Panc1 (cell line): Measurements from ENCODE around the gene ADGRB3. TPM values are rescaled to one million over a fixed set of nuclear protein-coding genes. Genes with fewer than 3 reads are reported as not detected.

Source experiments
- ATAC-seq: fragments of 200-7000 bp; cut with Tn5 transposase; 2 replicates; pipeline ENCODE4 v1.9.1; 2020; ENCODE audit warnings: mild to moderate bottlenecking, moderate library complexity
- BruUV-seq: library from RNA; stranded (reverse); fragments of 400-500 nt; replicated peaks from 2 replicates; lab custom pipeline; 2021; lab: Mats Ljungman, UMichigan
- CTCF ChIA-PET: fragments of 300-600 bp; sonication (Branson Sonifier 250); formaldehyde crosslinking; loops from one replicate; lab custom pipeline; 2022; ENCODE audit warnings: antibody characterized with exemption; lab: Charles Lee
- POLR2A ChIA-PET: fragments of 300-600 bp; sonication (Branson Sonifier 250); formaldehyde crosslinking; loops from one replicate; lab custom pipeline; 2022; ENCODE audit warnings: antibody characterized with exemption; lab: Charles Lee
- DNase-seq: peaks from one replicate; pipeline ENCODE4 v3.0.0-alpha.2; 2010; ENCODE audit warnings: low read depth, low spot score
- H3K27ac ChIP-seq: 2 replicates; pipeline ENCODE4 v1.5.1; 2011; ENCODE audit warnings: mild to moderate bottlenecking, low read length, inconsistent platforms
- H3K27me3 ChIP-seq: fragments of 200-500 bp; sonication (Bioruptor generic); 2 replicates; pipeline ENCODE4 v1.6.0; 2014; ENCODE audit warnings: low read length, inconsistent platforms; ENCODE audit not compliant: control insufficient read depth, insufficient read depth
- H3K36me3 ChIP-seq: fragments of 200-500 bp; sonication (Bioruptor generic); 2 replicates; pipeline ENCODE4 v1.5.1; 2014; ENCODE audit warnings: inconsistent platforms, mild to moderate bottlenecking, low read length, moderate library complexity; ENCODE audit not compliant: control insufficient read depth, insufficient read depth
- H3K4me1 ChIP-seq: 2 replicates; pipeline ENCODE4 v1.5.1; 2011; ENCODE audit warnings: inconsistent platforms, mild to moderate bottlenecking, low read length, moderate library complexity; ENCODE audit not compliant: control insufficient read depth, insufficient read depth
- H3K4me3 ChIP-seq, 2 experiments: 2 replicates each; pipeline ENCODE4 v1.5.1; 2011 to 2012; ENCODE audit warnings: low read depth in 2 of 2, low read length in 2 of 2, mild to moderate bottlenecking in 2 of 2, inconsistent platforms in 1 of 2, moderate library complexity in 1 of 2
- H3K9me3 ChIP-seq: fragments of 200-500 bp; sonication (Bioruptor generic); 2 replicates; pipeline ENCODE4 v1.5.1; 2014; ENCODE audit warnings: low read depth, mild to moderate bottlenecking, inconsistent platforms, low read length, moderate library complexity; ENCODE audit not compliant: control insufficient read depth, insufficient read depth
- POLR2AphosphoS5 ChIP-seq: IDR thresholded peaks from 2 replicates; pipeline ENCODE4 v1.6.1; 2012; ENCODE audit warnings: mild to moderate bottlenecking, low read depth, low read length, moderate library complexity
- SIN3A ChIP-seq: IDR thresholded peaks from 2 replicates; pipeline ENCODE4 v1.6.1; 2012; ENCODE audit warnings: low read depth, mild to moderate bottlenecking, low read length, moderate library complexity, borderline replicate concordance; ENCODE audit not compliant: insufficient read depth
- TCF7L2 ChIP-seq: IDR thresholded peaks from 2 replicates; pipeline ENCODE4 v1.6.1; 2011; ENCODE audit warnings: mild to moderate bottlenecking, low read depth, low read length, inconsistent platforms
- in situ Hi-C: cut with HindIII; loops from 2 replicates; pipeline ENCODE4 v1.10.0; 2016; ENCODE audit warnings: low sequenced_read_pairs, low pct_unique_long_range_greater_than_20kb
- intact Hi-C: fragments of 100-400 bp; cut with micrococcal nuclease; formaldehyde crosslinking; loops from one replicate; pipeline ENCODE4 v1.10.0; 2022; ENCODE audit not compliant: unreplicated experiment
- total RNA-seq: library from RNA; stranded (reverse); gene quantifications from one replicate; pipeline ENCODE4 v1.2.1, GENCODE V29; 2021; ENCODE audit not compliant: unreplicated experiment
- TF ChIP-seq, protein P1 (sequence below), 2 experiments: IDR thresholded peaks; 2 replicates each; pipeline ENCODE4 v1.6.1; 2011 to 2012; ENCODE audit warnings: low read depth in 2 of 2, control low read depth in 1 of 2, low read length in 1 of 2, mild to moderate bottlenecking in 1 of 2, moderate library complexity in 1 of 2; ENCODE audit not compliant: insufficient read depth in 1 of 2
- TF ChIP-seq, protein P2 (sequence below): fragments of 450-650 bp; IDR thresholded peaks from 2 replicates; pipeline ENCODE4 v1.5.1; 2017; ENCODE audit warnings: mild to moderate bottlenecking

The ADGRB3 gene
- total RNA-seq, 1 experiment from 2014 or later = 0.10 TPM

DNA sequence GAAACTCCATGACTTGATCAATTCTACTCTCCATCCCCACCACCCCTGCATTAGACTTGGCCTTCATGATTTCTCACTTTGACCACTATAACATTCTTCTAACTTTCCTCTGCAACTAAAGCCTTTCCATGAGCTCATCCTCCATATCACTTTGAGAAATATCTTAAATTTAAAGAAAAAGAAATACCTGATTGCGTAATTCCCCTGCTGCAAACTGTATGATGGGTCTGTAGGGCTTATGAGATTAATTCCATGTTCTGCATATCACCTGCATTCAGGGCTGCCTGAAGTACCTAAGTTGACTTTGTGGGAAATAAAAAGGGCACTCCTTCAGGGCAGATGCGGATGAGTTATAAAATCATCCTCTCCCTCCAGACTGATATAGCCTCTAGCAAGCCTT lies 611.9 kb downstream of the ADGRB3 start:
- no peak overlapping the region for H3K27ac ChIP-seq
- no TSS peak for BruUV-seq
- H3K36me3 ChIP-seq = no peaks in the 10 kb centered on the region
- no peak for DNase-seq
- H3K9me3 ChIP-seq = peaks cover 3% of the 10 kb centered on the region; the same call in 1 of the 2 replicates
- H3K4me3 ChIP-seq = no peak overlapping the region
- no peaks in the 10 kb centered on the region for H3K27me3 ChIP-seq
- intact Hi-C loops = no loop called here
- in situ Hi-C loops = no loop called here
- H3K4me1 ChIP-seq = no peaks in the 10 kb centered on the region
- POLR2A ChIA-PET = no interaction called here
- CTCF ChIA-PET = no interaction called here
- TF ChIP-seq TCF7L2 = no peak
- TF ChIP-seq, protein P1, sequence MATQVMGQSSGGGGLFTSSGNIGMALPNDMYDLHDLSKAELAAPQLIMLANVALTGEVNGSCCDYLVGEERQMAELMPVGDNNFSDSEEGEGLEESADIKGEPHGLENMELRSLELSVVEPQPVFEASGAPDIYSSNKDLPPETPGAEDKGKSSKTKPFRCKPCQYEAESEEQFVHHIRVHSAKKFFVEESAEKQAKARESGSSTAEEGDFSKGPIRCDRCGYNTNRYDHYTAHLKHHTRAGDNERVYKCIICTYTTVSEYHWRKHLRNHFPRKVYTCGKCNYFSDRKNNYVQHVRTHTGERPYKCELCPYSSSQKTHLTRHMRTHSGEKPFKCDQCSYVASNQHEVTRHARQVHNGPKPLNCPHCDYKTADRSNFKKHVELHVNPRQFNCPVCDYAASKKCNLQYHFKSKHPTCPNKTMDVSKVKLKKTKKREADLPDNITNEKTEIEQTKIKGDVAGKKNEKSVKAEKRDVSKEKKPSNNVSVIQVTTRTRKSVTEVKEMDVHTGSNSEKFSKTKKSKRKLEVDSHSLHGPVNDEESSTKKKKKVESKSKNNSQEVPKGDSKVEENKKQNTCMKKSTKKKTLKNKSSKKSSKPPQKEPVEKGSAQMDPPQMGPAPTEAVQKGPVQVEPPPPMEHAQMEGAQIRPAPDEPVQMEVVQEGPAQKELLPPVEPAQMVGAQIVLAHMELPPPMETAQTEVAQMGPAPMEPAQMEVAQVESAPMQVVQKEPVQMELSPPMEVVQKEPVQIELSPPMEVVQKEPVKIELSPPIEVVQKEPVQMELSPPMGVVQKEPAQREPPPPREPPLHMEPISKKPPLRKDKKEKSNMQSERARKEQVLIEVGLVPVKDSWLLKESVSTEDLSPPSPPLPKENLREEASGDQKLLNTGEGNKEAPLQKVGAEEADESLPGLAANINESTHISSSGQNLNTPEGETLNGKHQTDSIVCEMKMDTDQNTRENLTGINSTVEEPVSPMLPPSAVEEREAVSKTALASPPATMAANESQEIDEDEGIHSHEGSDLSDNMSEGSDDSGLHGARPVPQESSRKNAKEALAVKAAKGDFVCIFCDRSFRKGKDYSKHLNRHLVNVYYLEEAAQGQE (IDR thresholded peaks at IDR 0.05; ENCODE audit: insufficient read depth in 1 of 2, low read depth in 2 of 2, low read length in 1 of 2) = no peak
- TF ChIP-seq POLR2AphosphoS5 = no peak
- no peak for TF ChIP-seq SIN3A
- TF ChIP-seq, protein P2, sequence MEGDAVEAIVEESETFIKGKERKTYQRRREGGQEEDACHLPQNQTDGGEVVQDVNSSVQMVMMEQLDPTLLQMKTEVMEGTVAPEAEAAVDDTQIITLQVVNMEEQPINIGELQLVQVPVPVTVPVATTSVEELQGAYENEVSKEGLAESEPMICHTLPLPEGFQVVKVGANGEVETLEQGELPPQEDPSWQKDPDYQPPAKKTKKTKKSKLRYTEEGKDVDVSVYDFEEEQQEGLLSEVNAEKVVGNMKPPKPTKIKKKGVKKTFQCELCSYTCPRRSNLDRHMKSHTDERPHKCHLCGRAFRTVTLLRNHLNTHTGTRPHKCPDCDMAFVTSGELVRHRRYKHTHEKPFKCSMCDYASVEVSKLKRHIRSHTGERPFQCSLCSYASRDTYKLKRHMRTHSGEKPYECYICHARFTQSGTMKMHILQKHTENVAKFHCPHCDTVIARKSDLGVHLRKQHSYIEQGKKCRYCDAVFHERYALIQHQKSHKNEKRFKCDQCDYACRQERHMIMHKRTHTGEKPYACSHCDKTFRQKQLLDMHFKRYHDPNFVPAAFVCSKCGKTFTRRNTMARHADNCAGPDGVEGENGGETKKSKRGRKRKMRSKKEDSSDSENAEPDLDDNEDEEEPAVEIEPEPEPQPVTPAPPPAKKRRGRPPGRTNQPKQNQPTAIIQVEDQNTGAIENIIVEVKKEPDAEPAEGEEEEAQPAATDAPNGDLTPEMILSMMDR = no peak
- ATAC-seq = no peak

DNA sequence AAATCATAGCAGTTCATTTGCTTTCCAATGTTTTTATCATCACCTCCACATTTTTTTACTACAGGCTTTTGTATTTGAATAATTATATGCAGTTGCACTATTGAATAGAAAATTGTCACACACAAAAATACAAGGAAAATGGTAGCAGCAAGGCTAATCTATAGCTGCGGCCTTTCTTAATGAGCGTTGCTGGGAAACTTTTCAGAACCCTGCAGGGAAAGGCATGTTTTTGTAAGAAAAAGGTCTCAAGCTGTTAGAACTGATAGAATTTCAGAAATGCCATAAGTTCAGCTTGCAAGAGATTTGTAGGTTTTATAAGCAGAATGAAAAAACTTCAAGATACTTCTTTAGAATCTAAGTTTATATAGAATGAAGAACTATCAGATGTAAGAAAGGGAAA lies 625.9 kb downstream of the ADGRB3 start:
- H3K27me3 ChIP-seq = no peaks in the 10 kb centered on the region
- H3K4me3 ChIP-seq = no peak overlapping the region
- ChIA-PET CTCF (no interaction called here), POLR2A (no interaction called here)
- TF ChIP-seq, protein P2 = no peak
- no peak for TF ChIP-seq TCF7L2
- no peak for TF ChIP-seq SIN3A
- TF ChIP-seq POLR2AphosphoS5 = no peak
- TF ChIP-seq, protein P1 (IDR thresholded peaks at IDR 0.05; ENCODE audit: insufficient read depth in 1 of 2, low read depth in 2 of 2, low read length in 1 of 2) = no peak
- DNase-seq (no peak), ATAC-seq (no peak)
- intact Hi-C loops (no loop called here), in situ Hi-C loops (no loop called here)
- no peaks in the 10 kb centered on the region for H3K4me1 ChIP-seq
- no peaks in the 10 kb centered on the region for H3K36me3 ChIP-seq
- H3K27ac ChIP-seq = no peak overlapping the region
- no TSS peak for BruUV-seq
- H3K9me3 ChIP-seq = no peaks in the 10 kb centered on the region
